Activated CD4-positive, alpha-beta T cell treated with anti-CD3 and anti-CD28 coated beads, Interleukin-2, amount 50 U/mL, for 16 hours (primary cell): ENCODE data around the gene TIMM29.
A peak's percentile ranks its signal among the peaks of the same experiment; 100 is the strongest.
"Not testable (repeated sequence)": the region's sequence is repeated elsewhere in the genome, so short reads cannot be mapped to it uniquely, and the experiment has no call there.

ENCODE experiments used
- DNase-seq: peaks from one replicate; pipeline ENCODE4 v3.0.0-alpha.2; 2020

TIMM29 gene

GRCh38 chr19:10913716-10914340, 14.8 kb upstream of the TIMM29 start:
- DNase-seq, result no peak

GRCh38 chr19:10915130-10916091, 13.2 kb upstream of the TIMM29 start:
- no peak for DNase-seq

- DNase-seq, result no peak
Measured at GRCh38 chr19:10916602-10917001, 12.0 kb upstream of the TIMM29 start.

- DNase-seq, result no peak
Measured at GRCh38 chr19:10918359-10918758, 10.3 kb upstream of the TIMM29 start.

GRCh38 chr19:10919352-10920287, 9.0 kb upstream of the TIMM29 start:
- no peak for DNase-seq

DNA sequence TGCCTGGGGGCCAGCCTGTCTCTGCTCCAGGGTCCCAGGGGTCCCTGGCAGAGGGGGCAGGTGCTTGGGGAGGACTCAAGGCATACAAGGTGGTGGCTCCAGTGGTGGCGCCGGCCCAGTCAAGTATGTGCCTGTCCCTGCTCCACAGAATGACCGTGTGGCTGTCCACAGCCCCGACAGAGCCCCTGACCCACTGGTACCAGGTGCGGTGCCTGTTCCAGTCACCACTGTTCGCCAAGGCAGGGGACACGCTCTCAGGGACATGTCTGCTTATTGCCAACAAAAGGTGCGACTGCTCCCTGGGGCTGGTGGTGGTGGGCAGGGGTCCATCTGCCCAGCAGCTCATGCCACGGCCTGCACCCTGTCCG, 8.3 kb upstream of the TIMM29 start:
- no peak for DNase-seq

- DNase-seq, result no peak
Measured at GRCh38 chr19:10920781-10921180, 7.8 kb upstream of the TIMM29 start.

- no peak for DNase-seq
Measured at GRCh38 chr19:10921199-10921909, 7.3 kb upstream of the TIMM29 start.

DNA sequence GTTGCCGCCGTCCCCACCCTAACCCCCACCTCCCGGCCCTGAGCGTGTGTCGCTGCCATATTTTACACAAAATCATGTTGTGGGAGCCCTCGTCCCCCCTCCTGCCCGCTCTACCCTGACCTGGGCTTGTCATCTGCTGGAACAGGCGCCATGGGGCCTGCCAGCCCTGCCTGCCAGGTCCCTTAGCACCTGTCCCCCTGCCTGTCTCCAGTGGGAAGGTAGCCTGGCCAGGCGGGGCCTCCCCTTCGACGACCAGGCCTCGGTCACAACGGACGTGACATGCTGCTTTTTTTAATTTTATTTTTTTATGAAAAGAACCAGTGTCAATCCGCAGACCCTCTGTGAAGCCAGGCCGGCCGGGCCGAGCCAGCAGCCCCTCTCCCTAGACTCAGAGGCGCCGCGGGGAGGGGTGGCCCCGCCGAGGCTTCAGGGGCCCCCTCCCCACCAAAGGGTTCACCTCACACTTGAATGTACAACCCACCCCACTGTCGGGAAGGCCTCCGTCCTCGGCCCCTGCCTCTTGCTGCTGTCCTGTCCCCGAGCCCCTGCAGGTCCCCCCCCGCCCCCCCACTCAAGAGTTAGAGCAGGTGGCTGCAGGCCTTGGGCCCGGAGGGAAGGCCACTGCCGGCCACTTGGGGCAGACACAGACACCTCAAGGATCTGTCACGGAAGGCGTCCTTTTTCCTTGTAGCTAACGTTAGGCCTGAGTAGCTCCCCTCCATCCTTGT, 6.5 kb upstream of the TIMM29 start:
- no peak for DNase-seq

GRCh38 chr19:10922638-10923014, 6.0 kb upstream of the TIMM29 start:
- DNase-seq, result no peak

DNA sequence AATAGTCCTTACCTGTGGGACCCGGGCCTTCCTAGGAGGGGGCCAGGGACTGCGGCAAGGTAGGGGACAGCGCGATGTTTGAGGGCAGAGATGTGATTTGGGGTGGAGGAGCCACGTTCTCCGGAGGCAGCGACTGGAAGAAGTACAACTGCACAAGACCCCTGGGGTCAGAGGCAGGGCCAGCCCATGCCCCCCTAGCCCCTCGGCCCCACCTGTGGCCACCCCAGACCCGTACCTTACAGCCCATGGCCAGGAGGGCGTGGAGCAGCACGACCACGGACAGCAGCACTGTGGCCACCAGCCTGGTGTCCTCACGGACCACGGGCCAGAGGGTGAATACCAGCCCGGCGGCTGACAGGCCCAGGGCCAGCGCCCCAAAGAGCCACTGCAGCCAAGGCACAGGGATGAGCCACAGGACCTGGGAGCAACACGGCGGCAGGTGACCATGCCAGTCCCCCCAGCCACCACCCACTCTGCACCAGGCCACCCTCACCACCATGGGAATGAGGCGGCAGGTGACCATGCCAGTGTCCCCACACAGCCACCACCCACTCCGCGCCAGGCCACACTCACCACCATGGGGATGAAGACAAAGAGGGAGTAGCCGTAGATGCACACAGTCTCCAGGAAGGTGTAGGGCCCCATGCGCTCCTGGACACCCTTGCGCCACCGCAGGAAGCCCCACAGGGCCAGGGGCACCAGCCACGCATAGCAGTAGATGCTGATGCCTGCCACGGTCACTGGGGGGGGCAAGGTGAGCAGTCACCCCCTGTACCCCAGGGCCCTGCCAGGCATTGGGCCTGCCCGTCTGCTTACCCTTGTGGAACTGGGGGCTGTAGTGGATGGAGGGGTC, 5.1 kb upstream of the TIMM29 start:
- DNase-seq, result no peak

- no peak for DNase-seq
Measured at GRCh38 chr19:10924597-10924996, 4.0 kb upstream of the TIMM29 start.

GRCh38 chr19:10927730-10928562, 665 bp upstream of the TIMM29 start:
- no peak for DNase-seq

GRCh38 chr19:10929402-10929794, 787 bp downstream of the TIMM29 start:
- DNase-seq, result no peak

DNA sequence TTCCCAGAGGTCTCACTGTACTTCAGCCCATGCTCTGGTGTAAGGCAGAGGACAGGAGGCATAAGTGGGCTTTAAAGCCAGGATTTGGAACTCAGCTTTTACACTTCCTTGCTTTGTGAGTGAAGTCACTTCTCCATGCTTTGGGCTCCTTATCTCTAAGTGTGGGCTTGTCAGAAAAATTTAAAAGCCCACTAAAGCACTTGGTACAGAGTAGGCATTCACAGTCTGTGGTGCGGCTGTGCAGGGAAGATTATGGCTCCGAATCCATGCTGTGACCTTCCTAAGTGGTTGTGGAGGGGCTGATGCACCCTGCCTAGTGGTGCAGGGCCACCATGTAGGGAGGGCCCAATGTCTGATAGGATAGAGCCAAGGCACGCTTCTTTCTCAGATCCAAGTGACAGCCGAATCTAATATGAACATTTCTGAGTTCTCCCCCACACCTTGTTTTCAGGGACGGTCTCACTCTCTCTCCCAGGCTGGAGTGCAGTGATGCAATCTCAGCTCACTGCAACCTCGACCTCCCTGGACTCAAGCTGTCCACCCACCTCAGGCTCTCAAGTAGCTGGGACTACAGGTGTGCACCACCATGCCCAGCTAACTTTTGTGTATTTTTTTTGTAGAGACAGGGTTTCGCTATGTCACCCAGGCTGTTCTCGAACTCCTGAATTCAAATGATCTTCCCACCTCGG, 6.9 kb downstream of the TIMM29 start:
- no peak for DNase-seq

DNA sequence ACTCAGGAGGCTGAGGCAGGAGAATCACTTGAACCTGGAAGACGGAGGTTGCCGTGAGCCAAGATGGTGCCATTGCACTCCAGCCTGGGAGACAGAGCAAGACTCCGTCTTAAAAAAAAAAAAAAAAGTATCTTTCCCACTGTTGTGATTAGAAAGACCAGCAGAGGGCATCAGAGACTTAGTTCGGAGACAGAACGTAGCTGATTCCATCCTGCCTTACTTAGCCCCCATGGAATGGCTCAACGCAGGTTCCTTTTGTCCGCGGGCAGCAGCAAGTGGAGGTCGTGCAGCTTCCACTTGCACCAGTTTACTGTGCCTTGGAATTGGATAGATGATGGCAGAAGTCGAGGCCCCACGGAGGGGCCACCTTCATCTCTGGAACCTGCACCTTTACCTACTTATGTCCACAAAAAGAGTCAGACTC, 8.1 kb downstream of the TIMM29 start:
- DNase-seq, result peak; percentile 64

DNA sequence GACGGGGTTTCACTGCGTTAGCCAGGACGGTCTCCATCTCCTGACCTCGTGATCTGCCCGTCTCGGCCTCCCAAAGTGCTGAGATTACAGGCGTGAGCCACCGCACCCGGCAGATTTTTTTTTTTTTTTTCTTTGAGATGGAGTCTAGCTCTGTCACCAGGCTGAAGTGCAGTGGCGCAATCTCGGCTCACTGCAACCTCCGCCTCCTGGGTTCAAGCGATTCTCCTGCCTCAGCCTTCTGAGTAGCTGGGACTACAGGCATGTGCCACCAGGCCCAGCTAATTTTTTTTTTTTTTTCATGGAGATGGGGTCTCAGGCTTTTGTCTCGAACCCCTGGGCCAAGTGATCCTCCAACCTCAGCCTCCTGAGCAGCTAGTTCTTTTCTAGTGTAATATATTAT, 13.0 kb downstream of the TIMM29 start:
- not testable (repeated sequence) for DNase-seq

DNA sequence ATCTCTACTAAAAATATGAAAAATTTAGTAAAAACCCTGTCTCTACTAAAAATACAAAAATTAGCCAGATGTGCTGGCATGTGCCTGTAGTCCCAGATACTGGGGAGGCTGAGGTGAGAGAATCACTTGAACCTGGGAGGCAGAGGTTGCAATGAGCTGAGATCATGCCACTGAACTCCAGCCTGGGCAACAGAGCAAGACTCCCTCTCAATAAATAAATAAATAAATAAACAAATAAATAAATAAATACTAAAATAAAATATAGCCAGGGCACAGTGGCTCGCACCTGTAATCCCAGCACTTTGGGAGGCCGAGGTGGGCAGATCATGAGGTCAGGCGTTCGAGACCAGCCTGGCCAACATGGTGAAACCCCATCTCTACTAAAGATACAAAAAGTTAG, 14.8 kb downstream of the TIMM29 start:
- DNase-seq, result not testable (repeated sequence)

DNA sequence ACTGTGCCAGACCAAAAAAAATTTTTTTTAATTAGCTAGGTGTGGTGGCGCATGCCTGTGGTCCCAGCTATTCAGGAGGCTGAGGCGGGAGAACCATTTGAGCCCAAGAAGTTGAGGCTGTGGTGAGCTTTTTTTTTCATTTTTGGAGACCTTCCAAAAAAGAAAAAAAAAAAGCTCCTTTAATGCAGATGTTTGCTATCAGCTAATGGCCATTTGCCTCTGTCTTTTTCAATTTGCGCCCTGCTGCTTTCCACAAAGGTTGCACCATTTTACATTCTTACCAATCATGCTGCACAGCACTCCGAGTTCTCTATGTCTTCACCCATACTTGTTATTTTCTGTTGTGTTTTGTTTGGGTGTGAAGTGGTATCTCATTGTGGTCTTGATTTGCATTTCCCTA, 16.7 kb downstream of the TIMM29 start:
- no peak for DNase-seq
